Measurements from ENCODE around the gene CAMK2D.

- no peak for TF ChIP-seq CTCF (conservative IDR thresholded peaks at IDR 0.05; ENCODE audit: low read depth, low read length)
- TF ChIP-seq EZH2 (IDR thresholded peaks at IDR 0.05; ENCODE audit: low read length, unreplicated experiment): no peak
- no peak for TF ChIP-seq EZH2phosphoT487 (IDR thresholded peaks at IDR 0.05; ENCODE audit: borderline replicate concordance, low read length)
Observed at GRCh38 chr4:113534711-113535110, 226.8 kb downstream of the CAMK2D start.
